HG03469 (cell line): ENCODE measurements around the gene GBP6.
"Not testable (repeated sequence)": the region's sequence is repeated elsewhere in the genome, so short reads cannot be mapped to it uniquely, and the experiment has no call there.

Source experiments
- ATAC-seq: cut with Tn5 transposase; IDR thresholded peaks from one replicate; pipeline ENCODE4 v1.9.1; 2021; ENCODE audit warnings: mild to moderate bottlenecking, moderate library complexity, moderate number of reproducible peaks; ENCODE audit not compliant: unreplicated experiment

The GBP6 gene

GRCh38 chr1:89363638-89364536 is at the start of gene GBP6:
GBP6 (plus strand) TSS chr1:89364059; CDS start chr1:89368552, 4,493 bp downstream.
- peak; percentile 22 for ATAC-seq

GRCh38 chr1:89322402-89322801 is 41.5 kb upstream of the GBP6 start:
- no peak for ATAC-seq

- no peak for ATAC-seq
Measured at GRCh38 chr1:89331890-89332289, 32.0 kb upstream of the GBP6 start.

GRCh38 chr1:89332461-89332860 is 31.4 kb upstream of the GBP6 start:
- ATAC-seq, result no peak

GRCh38 chr1:89335486-89335885 is 28.4 kb upstream of the GBP6 start:
- ATAC-seq, result no peak

GRCh38 chr1:89337903-89338302 is 26.0 kb upstream of the GBP6 start:
- no peak for ATAC-seq

- ATAC-seq, result no peak
Measured at GRCh38 chr1:89339039-89339438, 24.8 kb upstream of the GBP6 start.

GRCh38 chr1:89345479-89345878 is 18.4 kb upstream of the GBP6 start:
- ATAC-seq, result not testable (repeated sequence)

GRCh38 chr1:89347296-89347695 is 16.6 kb upstream of the GBP6 start:
- no peak for ATAC-seq

GRCh38 chr1:89350298-89350697 is 13.6 kb upstream of the GBP6 start:
- no peak for ATAC-seq

- ATAC-seq, result no peak
Measured at GRCh38 chr1:89351597-89352311, 12.1 kb upstream of the GBP6 start.

- ATAC-seq, result no peak
Measured at GRCh38 chr1:89352421-89352820, 11.4 kb upstream of the GBP6 start.

- ATAC-seq, result no peak
Measured at GRCh38 chr1:89354205-89354604, 9.7 kb upstream of the GBP6 start.

GRCh38 chr1:89355056-89355455 is 8.8 kb upstream of the GBP6 start:
- ATAC-seq, result no peak

- no peak for ATAC-seq
Measured at GRCh38 chr1:89356658-89357400, 7.0 kb upstream of the GBP6 start.

- ATAC-seq, result no peak
Measured at GRCh38 chr1:89358287-89358893, 5.5 kb upstream of the GBP6 start.

GRCh38 chr1:89360716-89361115 is 3.1 kb upstream of the GBP6 start:
- ATAC-seq, result no peak

GRCh38 chr1:89361681-89362080 is 2.2 kb upstream of the GBP6 start:
- no peak for ATAC-seq

- ATAC-seq, result peak; percentile 87
Measured at GRCh38 chr1:89363196-89363595, 663 bp upstream of the GBP6 start.

GRCh38 chr1:89364954-89365550 is 1.2 kb downstream of the GBP6 start:
- no peak for ATAC-seq

- no peak for ATAC-seq
Measured at GRCh38 chr1:89367221-89367620, 3.4 kb downstream of the GBP6 start.
